Left lung (tissue), 14 donors: Measurements from ENCODE around the gene TMEM150C. TPM values are rescaled to one million over a fixed set of nuclear protein-coding genes. Genes with fewer than 3 reads are reported as not detected.
A peak's percentile ranks its signal among the peaks of the same experiment; 100 is the strongest.

Source experiments
- ATAC-seq: fragments of 200-7000 bp; cut with Tn5 transposase; one replicate; pipeline ENCODE4 v1.9.1; 2020; ENCODE audit warnings: moderate library complexity
- DNase-seq, 4 donors: peaks; one replicate each; pipeline ENCODE4 v3.0.0-alpha.2; 2013 to 2020
- H3K27ac ChIP-seq, 2 donors: fragments of 200-600 bp; sonication (generic) in 1 of 2; one replicate each; pipeline versions ENCODE4 v1.5.0 to v1.8.0; 2020 to 2021
- H3K27me3 ChIP-seq, 2 donors: fragments of 200-600 bp; sonication (generic) in 1 of 2; one replicate each; pipeline versions ENCODE4 v1.5.0 to v1.8.0; 2020 to 2021
- H3K36me3 ChIP-seq, 2 donors: fragments of 200-600 bp; sonication (generic) in 1 of 2; one replicate each; pipeline versions ENCODE4 v1.5.0 to v1.8.0; 2020 to 2021
- H3K4me1 ChIP-seq, 2 donors: fragments of 200-600 bp; one replicate each; pipeline ENCODE4 v1.8.0; 2021
- H3K4me3 ChIP-seq, 2 donors: fragments of 200-600 bp; sonication (generic) in 1 of 2; one replicate each; pipeline versions ENCODE4 v1.5.0 to v1.8.0; 2020 to 2021; ENCODE audit warnings: mild to moderate bottlenecking in 1 of 2
- H3K9me3 ChIP-seq, 2 donors: fragments of 200-600 bp; sonication (generic) in 1 of 2; one replicate each; pipeline versions ENCODE4 v1.5.0 to v1.8.0; 2020 to 2021
- CTCF ChIP-seq, 2 donors: fragments of 200-600 bp; sonication (generic) in 1 of 2; IDR thresholded peaks; one replicate each; pipeline versions ENCODE4 v1.5.0 to v1.8.0; 2021; ENCODE audit warnings: antibody characterized with exemption in 2 of 2
- intact Hi-C, 2 donors: fragments of 100-400 bp; cut with DNase I; formaldehyde crosslinking; loops; one replicate each; pipeline versions ENCODE4 v1.11.2 to v1.14.2; 2022
- long read RNA-seq, 12 donors: library from polyadenylated mRNA in 2 of 12; unstranded in 2 of 12; transcript quantifications; one replicate each; pipeline ENCODE4 v2.0.0 and lab custom pipeline, GENCODE V29; 2019 to 2026
- polyA plus RNA-seq, 6 donors: library from polyadenylated mRNA; unstranded; fragments of 120-200 nt; gene quantifications; one replicate each; pipeline ENCODE4 v1.2.1, GENCODE V29; 2013; ENCODE audit not compliant: insufficient read length in 6 of 6
- total RNA-seq, 2 donors: library from RNA; stranded (reverse); fragmentation: NEBNext Ultra II Directional; extraction: Animal tissue kit (Norgen Biotek cat#: 25700); gene quantifications; one replicate each; pipeline ENCODE4 v1.2.1, GENCODE V29; 2021
- donor health status: DM: no; HTN: yes; CAD: no.
- donor health status: DM: no; HTN: no; CAD: no.

The TMEM150C gene
- 1 to 10 TPM; 4.3 to 5.1 TPM for total RNA-seq
- polyA plus RNA-seq, result 10 to 100 TPM; 15.5 to 18.9 (median 16.8) TPM
- long read RNA-seq, donor 1, partial matches to known transcripts, result 0 of 4 reads
- long read RNA-seq, donor 1, other reads (novel, unspliced or antisense), result 0 of 4 reads
- long read RNA-seq, donor 2, partial matches to known transcripts, result 0 of 2 reads
- long read RNA-seq, donor 2, other reads (novel, unspliced or antisense), result 0 of 2 reads
- long read RNA-seq, donor 3, partial matches to known transcripts, result 0 of 4 reads
- long read RNA-seq, donor 3, other reads (novel, unspliced or antisense), result 0 of 4 reads
- long read RNA-seq, donor 4, partial matches to known transcripts, result 0 of 1 reads
- long read RNA-seq, donor 4, other reads (novel, unspliced or antisense), result 0 of 1 reads
- long read RNA-seq, donor 5, partial matches to known transcripts, result 0 of 4 reads
- long read RNA-seq, donor 5, other reads (novel, unspliced or antisense), result 0 of 4 reads
- long read RNA-seq, donor 6, partial matches to known transcripts, result 0 of 2 reads
- long read RNA-seq, donor 6, other reads (novel, unspliced or antisense), result 0 of 2 reads
- long read RNA-seq, donor 7, result 0 reads
- long read RNA-seq, donor 8, partial matches to known transcripts, result 8 of 9 reads
- long read RNA-seq, donor 8, other reads (novel, unspliced or antisense), result 0 of 9 reads
- long read RNA-seq, donor 9, result 0 reads
- long read RNA-seq, donor 10, partial matches to known transcripts, result 0 of 1 reads
- long read RNA-seq, donor 10, other reads (novel, unspliced or antisense), result 0 of 1 reads
- long read RNA-seq, donor 11, transcript TMEM150C-201 (8 exons, 1,990 nt), result major isoform, 7 of 9 reads
- long read RNA-seq, donor 11, partial matches to known transcripts, result 0 of 9 reads
- long read RNA-seq, donor 11, other reads (novel, unspliced or antisense), result 0 of 9 reads
- long read RNA-seq, donor 12, partial matches to known transcripts, result 0 of 3 reads
- long read RNA-seq, donor 12, other reads (novel, unspliced or antisense), result 0 of 3 reads

GRCh38 chr4:82561786-82562563, at the start of gene TMEM150C:
TMEM150C (minus strand) TSS chr4:82561988; CDS start chr4:82504657, 57,331 bp downstream.
- intact Hi-C loops, result no loop called here
- H3K27ac ChIP-seq, result no peak within 1 kb of the TSS
- no peaks in the 10 kb centered on the region for H3K9me3 ChIP-seq
- TF ChIP-seq CTCF (IDR thresholded peaks at IDR 0.05), result no peak
- peaks cover 0 to 50% of the 10 kb centered on the region in 2 donors for H3K27me3 ChIP-seq
- peak within 1 kb of the TSS; percentile 51 to 55 for H3K4me3 ChIP-seq
- peak in 2 of 4 donors; percentile 25 to 81 for DNase-seq
- peaks cover 0 to 9% of the 10 kb centered on the region in 2 donors for H3K4me1 ChIP-seq
- ATAC-seq, result peak; percentile 75
- H3K36me3 ChIP-seq, result no peaks in the 10 kb centered on the region

- DNase-seq, result no peak
- Histone ChIP-seq H3K4me3 (no peak overlapping the region), H3K27ac (no peak overlapping the region), H3K27me3 (no peaks in the 10 kb centered on the region), H3K9me3 (no peaks in the 10 kb centered on the region), H3K36me3 (no peaks in the 10 kb centered on the region), H3K4me1 (no peaks in the 10 kb centered on the region)
- TF ChIP-seq CTCF (IDR thresholded peaks at IDR 0.05), result no peak
- intact Hi-C loops, result no loop called here
- no peak for ATAC-seq
Measured at GRCh38 chr4:82611527-82611926, 49.7 kb upstream of the TMEM150C start.

- no peak for TF ChIP-seq CTCF (IDR thresholded peaks at IDR 0.05)
- no peak for DNase-seq
- no peaks in the 10 kb centered on the region for H3K27me3 ChIP-seq
- no peaks in the 10 kb centered on the region for H3K4me1 ChIP-seq
- H3K9me3 ChIP-seq, result no peaks in the 10 kb centered on the region
- no peak for ATAC-seq
- no peaks in the 10 kb centered on the region for H3K36me3 ChIP-seq
- no peak overlapping the region for H3K4me3 ChIP-seq
- H3K27ac ChIP-seq, result no peak overlapping the region
- intact Hi-C loops, result no loop called here
Measured at GRCh38 chr4:82610041-82610440, 48.3 kb upstream of the TMEM150C start.

- Histone ChIP-seq H3K4me1 (no peaks in the 10 kb centered on the region), H3K9me3 (no peaks in the 10 kb centered on the region), H3K4me3 (no peak overlapping the region), H3K27ac (no peak overlapping the region), H3K27me3 (no peaks in the 10 kb centered on the region), H3K36me3 (no peaks in the 10 kb centered on the region)
- no peak for DNase-seq
- no peak for TF ChIP-seq CTCF (IDR thresholded peaks at IDR 0.05)
- ATAC-seq, result no peak
- intact Hi-C loops, result no loop called here
Measured at GRCh38 chr4:82606622-82607021, 44.8 kb upstream of the TMEM150C start.
